Tibial artery (tissue), 4 donors: ENCODE measurements around the gene GAPVD1.
"Not testable (repeated sequence)": the region's sequence is repeated elsewhere in the genome, so short reads cannot be mapped to it uniquely, and the experiment has no call there.

ENCODE experiments used
- DNase-seq, 2 donors: peaks; one replicate each; pipeline ENCODE4 v3.0.0-alpha.2; 2019
- H3K27ac ChIP-seq, 2 donors: fragments of 200-600 bp; sonication (generic) in 1 of 2; 1 replicate in 1 of 2; 2 replicates in 1 of 2; pipeline ENCODE4 v1.5.1; 2018 to 2019; ENCODE audit warnings: mild to moderate bottlenecking in 1 of 2
- H3K27me3 ChIP-seq, 2 donors: fragments of 200-600 bp; sonication (generic) in 1 of 2; one replicate each; pipeline versions ENCODE4 v1.5.1 to v1.6.0; 2016 to 2019
- H3K36me3 ChIP-seq, 3 donors: fragments of 200-600 bp; sonication (generic) in 2 of 3; one replicate each; pipeline ENCODE4 v1.5.1; 2016 to 2019; ENCODE audit warnings: mild to moderate bottlenecking in 2 of 3
- H3K4me1 ChIP-seq, 4 donors: fragments of 200-600 bp; sonication (generic) in 2 of 4; 1 replicate in 3 of 4; 2 replicates in 1 of 4; pipeline ENCODE4 v1.5.1; 2016 to 2019
- H3K4me3 ChIP-seq, 2 donors: fragments of 200-600 bp; sonication (generic) in 1 of 2; 1 replicate in 1 of 2; 2 replicates in 1 of 2; pipeline ENCODE4 v1.5.1; 2018 to 2019; ENCODE audit warnings: mild to moderate bottlenecking in 2 of 2
- H3K9me3 ChIP-seq, 3 donors: fragments of 200-600 bp; sonication (generic) in 1 of 3; one replicate each; pipeline ENCODE4 v1.5.1; 2016 to 2019
- intact Hi-C: fragments of 100-400 bp; cut with DNase I; formaldehyde crosslinking; loops from one replicate; pipeline ENCODE4 v1.15.0; 2023; ENCODE audit warnings: low total_unique reads
- TF ChIP-seq, protein P1 (sequence below), 2 experiments: fragments of 200-600 bp in 1 of 2; fragments of 450-650 bp in 1 of 2; IDR thresholded peaks; one replicate each; pipeline ENCODE4 v1.5.1; 2017 to 2019; ENCODE audit warnings: antibody characterized with exemption in 2 of 2, mild to moderate bottlenecking in 1 of 2, moderate library complexity in 1 of 2

GAPVD1 gene

DNA sequence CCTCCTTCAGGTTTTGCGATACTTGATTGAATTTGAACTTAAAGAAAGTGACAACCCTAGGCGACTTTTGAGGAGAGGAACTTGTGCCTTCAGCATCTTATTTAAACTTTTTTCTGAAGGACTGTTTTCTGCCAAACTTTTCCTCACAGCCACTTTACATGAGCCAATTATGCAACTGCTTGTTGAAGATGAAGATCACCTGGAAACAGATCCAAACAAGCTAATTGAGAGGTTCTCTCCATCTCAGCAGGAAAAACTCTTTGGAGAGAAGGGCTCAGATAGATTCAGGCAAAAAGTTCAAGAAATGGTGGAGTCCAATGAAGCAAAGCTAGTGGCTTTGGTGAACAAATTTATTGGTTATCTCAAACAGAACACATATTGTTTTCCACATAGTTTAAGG lies 40.6 kb downstream of the GAPVD1 start:
- peaks cover 0 to 8% (median 0%) of the 10 kb centered on the region in 4 donors for H3K4me1 ChIP-seq
- H3K36me3 ChIP-seq = peaks cover 45 to 48% (median 45%) of the 10 kb centered on the region in 3 donors
- no peak overlapping the region for H3K27ac ChIP-seq
- H3K4me3 ChIP-seq = no peak overlapping the region
- H3K27me3 ChIP-seq = no peaks in the 10 kb centered on the region
- no peaks in the 10 kb centered on the region for H3K9me3 ChIP-seq
- intact Hi-C loops = no loop called here
- no peak for DNase-seq
- TF ChIP-seq, protein P1, sequence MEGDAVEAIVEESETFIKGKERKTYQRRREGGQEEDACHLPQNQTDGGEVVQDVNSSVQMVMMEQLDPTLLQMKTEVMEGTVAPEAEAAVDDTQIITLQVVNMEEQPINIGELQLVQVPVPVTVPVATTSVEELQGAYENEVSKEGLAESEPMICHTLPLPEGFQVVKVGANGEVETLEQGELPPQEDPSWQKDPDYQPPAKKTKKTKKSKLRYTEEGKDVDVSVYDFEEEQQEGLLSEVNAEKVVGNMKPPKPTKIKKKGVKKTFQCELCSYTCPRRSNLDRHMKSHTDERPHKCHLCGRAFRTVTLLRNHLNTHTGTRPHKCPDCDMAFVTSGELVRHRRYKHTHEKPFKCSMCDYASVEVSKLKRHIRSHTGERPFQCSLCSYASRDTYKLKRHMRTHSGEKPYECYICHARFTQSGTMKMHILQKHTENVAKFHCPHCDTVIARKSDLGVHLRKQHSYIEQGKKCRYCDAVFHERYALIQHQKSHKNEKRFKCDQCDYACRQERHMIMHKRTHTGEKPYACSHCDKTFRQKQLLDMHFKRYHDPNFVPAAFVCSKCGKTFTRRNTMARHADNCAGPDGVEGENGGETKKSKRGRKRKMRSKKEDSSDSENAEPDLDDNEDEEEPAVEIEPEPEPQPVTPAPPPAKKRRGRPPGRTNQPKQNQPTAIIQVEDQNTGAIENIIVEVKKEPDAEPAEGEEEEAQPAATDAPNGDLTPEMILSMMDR (IDR thresholded peaks at IDR 0.05) = no peak

DNA sequence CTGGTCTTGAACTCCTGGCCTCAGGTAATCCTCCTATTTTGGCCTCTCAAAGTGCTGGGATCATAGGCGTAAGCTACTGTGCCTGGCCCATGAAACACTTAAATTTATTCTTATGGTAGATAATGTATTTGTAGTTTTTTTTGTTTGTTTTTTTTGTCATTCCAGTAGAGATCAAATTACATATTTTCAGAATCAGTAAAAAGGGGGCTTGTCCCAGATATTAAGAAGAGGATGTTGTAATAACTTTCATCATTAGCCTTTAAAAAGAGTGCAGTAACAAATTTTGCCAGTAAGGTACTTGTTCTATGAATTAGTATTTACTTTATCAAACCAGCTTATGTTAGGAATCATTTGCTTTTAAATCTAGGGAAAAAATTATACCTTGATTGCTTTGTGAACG lies 42.6 kb downstream of the GAPVD1 start:
- DNase-seq = no peak
- Histone ChIP-seq H3K4me3 (no peak overlapping the region), H3K4me1 (no peaks in the 10 kb centered on the region), H3K27me3 (no peaks in the 10 kb centered on the region), H3K9me3 (no peaks in the 10 kb centered on the region), H3K27ac (no peak overlapping the region), H3K36me3 (peaks cover 58 to 68% (median 66%) of the 10 kb centered on the region in 3 donors)
- TF ChIP-seq, protein P1 (IDR thresholded peaks at IDR 0.05) = no peak
- intact Hi-C loops = no loop called here

DNA sequence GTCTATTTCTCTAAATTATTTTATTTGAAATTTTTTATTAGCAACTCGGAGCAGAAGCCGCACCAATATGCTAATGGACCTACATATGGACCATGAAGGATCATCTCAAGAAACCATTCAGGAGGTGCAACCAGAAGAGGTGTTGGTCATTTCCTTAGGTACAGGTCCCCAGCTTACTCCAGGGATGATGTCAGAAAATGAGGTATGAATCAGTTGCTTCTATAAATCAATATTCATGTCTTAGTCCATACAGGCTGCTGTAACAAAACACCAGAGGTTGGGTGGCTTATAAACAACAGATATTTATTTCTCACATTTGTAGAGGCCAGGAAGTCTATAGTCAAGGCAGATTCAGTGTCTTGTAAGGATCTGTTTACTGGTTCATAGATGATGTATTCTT lies 50.8 kb downstream of the GAPVD1 start:
- intact Hi-C loops = no loop called here
- H3K4me1 ChIP-seq = no peaks in the 10 kb centered on the region
- no peaks in the 10 kb centered on the region for H3K27me3 ChIP-seq
- H3K36me3 ChIP-seq = peaks cover 68 to 92% (median 91%) of the 10 kb centered on the region in 3 donors
- DNase-seq = no peak
- TF ChIP-seq, protein P1 (IDR thresholded peaks at IDR 0.05) = no peak
- no peak overlapping the region for H3K27ac ChIP-seq
- peaks cover 0 to 7% (median 0%) of the 10 kb centered on the region in 3 donors for H3K9me3 ChIP-seq
- no peak overlapping the region for H3K4me3 ChIP-seq

DNA sequence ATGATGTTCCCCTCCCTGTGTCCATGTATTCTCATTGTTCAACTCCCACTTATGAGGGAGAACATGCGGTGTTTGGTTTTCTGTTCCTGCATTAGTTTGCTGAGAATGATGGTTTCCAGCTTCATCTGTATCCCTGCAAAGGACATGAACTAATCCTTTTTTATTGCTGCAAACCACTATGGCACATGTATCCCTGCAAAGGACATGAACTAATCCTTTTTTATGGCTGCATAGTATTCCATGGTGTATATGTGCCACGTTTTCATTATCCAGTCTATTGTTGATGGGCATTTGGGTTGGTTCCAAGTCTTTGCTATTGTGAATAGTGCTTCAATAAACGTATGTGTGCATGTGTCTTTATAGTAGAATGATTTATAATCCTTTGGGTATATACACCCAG lies 54.7 kb downstream of the GAPVD1 start:
- H3K36me3 ChIP-seq = peaks cover 62 to 92% (median 76%) of the 10 kb centered on the region in 3 donors
- H3K27ac ChIP-seq, H3K9me3 ChIP-seq, H3K27me3 ChIP-seq, intact Hi-C loops, DNase-seq, H3K4me3 ChIP-seq, H3K4me1 ChIP-seq: not testable (repeated sequence)

DNA sequence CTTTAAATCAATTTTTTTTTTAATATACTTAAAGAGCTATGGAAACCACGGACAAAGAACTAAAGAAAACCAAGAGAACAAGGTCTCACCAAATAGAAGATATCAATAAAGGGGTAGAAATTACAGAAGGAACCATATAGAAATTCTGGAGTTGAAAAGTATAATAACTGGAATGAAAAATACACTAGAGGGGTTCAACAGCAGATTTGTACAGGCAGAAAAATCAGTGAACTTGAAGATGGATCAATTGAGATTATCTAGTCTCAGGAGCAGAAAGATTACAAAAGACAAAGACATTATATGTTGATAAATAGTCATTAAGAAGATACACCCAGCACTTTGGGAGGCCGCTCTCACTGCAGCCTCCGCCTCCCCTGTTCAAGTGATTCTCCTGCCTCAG lies 56.1 kb downstream of the GAPVD1 start:
- Histone ChIP-seq H3K27ac (no peak overlapping the region), H3K9me3 (peaks cover 0 to 7% (median 0%) of the 10 kb centered on the region in 3 donors), H3K4me3 (no peak overlapping the region), H3K36me3 (peaks cover 67 to 87% (median 76%) of the 10 kb centered on the region in 3 donors), H3K27me3 (no peaks in the 10 kb centered on the region), H3K4me1 (no peaks in the 10 kb centered on the region)
- TF ChIP-seq, protein P1 (IDR thresholded peaks at IDR 0.05) = no peak
- DNase-seq = no peak
- intact Hi-C loops = no loop called here

DNA sequence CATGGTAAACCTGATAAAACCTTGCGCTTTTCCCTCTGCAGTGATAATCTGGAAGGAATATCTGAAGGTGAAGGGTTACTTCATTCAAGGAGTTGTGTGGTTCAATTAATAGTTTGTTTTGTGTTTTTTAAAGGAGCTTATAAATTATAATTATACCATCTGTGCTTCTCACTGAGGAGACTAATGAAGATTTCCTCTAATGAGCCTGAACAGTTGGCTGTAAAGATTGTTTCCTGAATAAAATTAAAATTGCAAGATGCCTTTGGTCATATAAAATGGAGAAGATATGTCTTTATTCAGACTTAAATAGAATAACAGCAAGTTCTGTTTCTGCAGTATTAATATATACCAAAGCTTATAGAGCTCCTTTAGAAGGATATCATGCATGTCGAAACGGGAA lies 59.9 kb downstream of the GAPVD1 start:
- TF ChIP-seq, protein P1 (IDR thresholded peaks at IDR 0.05) = no peak
- no peak for DNase-seq
- no peak overlapping the region for H3K27ac ChIP-seq
- no peaks in the 10 kb centered on the region for H3K27me3 ChIP-seq
- peaks cover 62 to 83% (median 71%) of the 10 kb centered on the region in 3 donors for H3K36me3 ChIP-seq
- H3K9me3 ChIP-seq = peaks cover 0 to 7% (median 0%) of the 10 kb centered on the region in 3 donors
- no peaks in the 10 kb centered on the region for H3K4me1 ChIP-seq
- no peak overlapping the region for H3K4me3 ChIP-seq
- intact Hi-C loops = no loop called here
